Activated CD8-positive, alpha-beta memory T cell treated with anti-CD3 and anti-CD28 coated beads for 48 hours (primary cell): Measurements from ENCODE around the gene TBX3.

ENCODE experiments used
- DNase-seq, 3 experiments: peaks; one replicate each; pipeline ENCODE4 v3.0.0-alpha.2; 2020; ENCODE audit warnings: low read depth in 2 of 3, low spot score in 2 of 3

The TBX3 gene

GRCh38 chr12:114682785-114683708 lies 928 bp downstream of the TBX3 start:
- no peak for DNase-seq

- DNase-seq: no peak
Observed at GRCh38 chr12:114682106-114682784, 1.7 kb downstream of the TBX3 start.

- no peak for DNase-seq
Observed at GRCh38 chr12:114681116-114681871, 2.7 kb downstream of the TBX3 start.

GRCh38 chr12:114680604-114681069 lies 3.3 kb downstream of the TBX3 start:
- DNase-seq: no peak

GRCh38 chr12:114679942-114680341 lies 4.0 kb downstream of the TBX3 start:
- no peak for DNase-seq

GRCh38 chr12:114679452-114679875 lies 4.5 kb downstream of the TBX3 start:
- no peak for DNase-seq

- DNase-seq: no peak
Observed at GRCh38 chr12:114678718-114679117, 5.3 kb downstream of the TBX3 start.

GRCh38 chr12:114678028-114678427 lies 5.9 kb downstream of the TBX3 start:
- DNase-seq: no peak

- DNase-seq: no peak
Observed at GRCh38 chr12:114676142-114676741, 7.7 kb downstream of the TBX3 start.

GRCh38 chr12:114674251-114675047 lies 9.5 kb downstream of the TBX3 start:
- no peak for DNase-seq

- no peak for DNase-seq
Observed at GRCh38 chr12:114673901-114674250, 10.1 kb downstream of the TBX3 start.

GRCh38 chr12:114673169-114673833 lies 10.7 kb downstream of the TBX3 start:
- DNase-seq: no peak

- DNase-seq: no peak
Observed at GRCh38 chr12:114672817-114673168, 11.2 kb downstream of the TBX3 start.

GRCh38 chr12:114671443-114672411 lies 12.2 kb downstream of the TBX3 start:
- DNase-seq: no peak

GRCh38 chr12:114671066-114671442 lies 12.9 kb downstream of the TBX3 start:
- no peak for DNase-seq

- DNase-seq: no peak
Observed at GRCh38 chr12:114670291-114670980, 13.5 kb downstream of the TBX3 start.

GRCh38 chr12:114669401-114670290 lies 14.3 kb downstream of the TBX3 start:
- DNase-seq: no peak
